ES-I3 (cell line): ENCODE results near the gene HLX.

Source experiments
- H3K36me3 ChIP-seq: 2 replicates; pipeline ENCODE4 v1.6.1; 2013; ENCODE audit warnings: mild to moderate bottlenecking, low read length, control low read depth, moderate library complexity; ENCODE audit not compliant: insufficient read depth
- H3K4me1 ChIP-seq: 2 replicates; pipeline ENCODE4 v1.6.1; 2013; ENCODE audit warnings: mild to moderate bottlenecking, control low read depth, low read length; ENCODE audit not compliant: insufficient read depth
- H3K9ac ChIP-seq: 2 replicates; pipeline ENCODE4 v1.6.1; 2013; ENCODE audit warnings: low read depth, mild to moderate bottlenecking, low read length, moderate library complexity
- H3K9me3 ChIP-seq: 2 replicates; pipeline ENCODE4 v1.6.1; 2013; ENCODE audit warnings: mild to moderate bottlenecking, low read length, moderate library complexity; ENCODE audit not compliant: control insufficient read depth, insufficient read depth

Gene HLX

DNA sequence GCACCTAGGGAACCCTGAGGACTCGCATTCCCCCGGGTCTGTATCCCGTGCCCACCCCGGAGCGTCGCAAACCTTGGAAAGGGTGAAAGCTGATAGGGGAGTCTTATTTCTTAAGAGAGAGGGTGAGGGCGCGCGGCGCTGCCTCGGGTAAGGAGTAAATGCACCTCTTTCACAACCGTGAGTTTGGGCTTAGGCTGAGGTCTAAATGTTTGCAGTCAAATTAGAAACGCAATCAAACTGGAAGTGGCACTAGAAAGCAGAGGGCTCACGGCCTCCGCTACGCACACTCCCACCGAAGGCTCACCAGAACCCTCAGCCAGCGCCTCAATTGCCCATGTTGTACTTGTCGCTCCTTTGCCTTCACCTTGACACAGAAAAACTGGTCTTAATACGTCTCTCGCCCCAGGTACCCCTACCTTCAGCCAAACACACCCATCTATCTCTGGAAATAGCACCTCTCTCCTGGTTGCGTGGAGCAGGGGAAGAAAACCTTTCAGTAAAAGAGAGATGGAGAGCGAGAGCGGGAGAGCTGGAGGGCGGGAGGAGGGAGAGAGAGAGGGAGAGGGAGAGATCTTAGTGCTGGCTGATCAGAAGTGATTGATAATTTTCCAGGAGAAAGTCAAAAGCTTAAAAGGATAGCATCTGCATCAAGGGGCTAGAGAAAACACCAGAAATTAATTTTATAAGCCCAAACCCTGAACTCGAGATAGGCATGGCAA lies 1.7 kb upstream of the HLX start:
- peak overlapping the region; percentile 55; the same call in 1 of the 2 replicates for H3K9ac ChIP-seq
- peaks cover 12% of the 10 kb centered on the region for H3K4me1 ChIP-seq
- H3K36me3 ChIP-seq, result no peaks in the 10 kb centered on the region
- no peaks in the 10 kb centered on the region for H3K9me3 ChIP-seq

- Histone ChIP-seq H3K9ac (peak overlapping the region; percentile 52; the same call in 1 of the 2 replicates), H3K4me1 (peaks cover 12% of the 10 kb centered on the region), H3K9me3 (no peaks in the 10 kb centered on the region), H3K36me3 (no peaks in the 10 kb centered on the region)
These were observed 810 bp upstream of the HLX start for GRCh38 chr1:220878191-220879075.

DNA sequence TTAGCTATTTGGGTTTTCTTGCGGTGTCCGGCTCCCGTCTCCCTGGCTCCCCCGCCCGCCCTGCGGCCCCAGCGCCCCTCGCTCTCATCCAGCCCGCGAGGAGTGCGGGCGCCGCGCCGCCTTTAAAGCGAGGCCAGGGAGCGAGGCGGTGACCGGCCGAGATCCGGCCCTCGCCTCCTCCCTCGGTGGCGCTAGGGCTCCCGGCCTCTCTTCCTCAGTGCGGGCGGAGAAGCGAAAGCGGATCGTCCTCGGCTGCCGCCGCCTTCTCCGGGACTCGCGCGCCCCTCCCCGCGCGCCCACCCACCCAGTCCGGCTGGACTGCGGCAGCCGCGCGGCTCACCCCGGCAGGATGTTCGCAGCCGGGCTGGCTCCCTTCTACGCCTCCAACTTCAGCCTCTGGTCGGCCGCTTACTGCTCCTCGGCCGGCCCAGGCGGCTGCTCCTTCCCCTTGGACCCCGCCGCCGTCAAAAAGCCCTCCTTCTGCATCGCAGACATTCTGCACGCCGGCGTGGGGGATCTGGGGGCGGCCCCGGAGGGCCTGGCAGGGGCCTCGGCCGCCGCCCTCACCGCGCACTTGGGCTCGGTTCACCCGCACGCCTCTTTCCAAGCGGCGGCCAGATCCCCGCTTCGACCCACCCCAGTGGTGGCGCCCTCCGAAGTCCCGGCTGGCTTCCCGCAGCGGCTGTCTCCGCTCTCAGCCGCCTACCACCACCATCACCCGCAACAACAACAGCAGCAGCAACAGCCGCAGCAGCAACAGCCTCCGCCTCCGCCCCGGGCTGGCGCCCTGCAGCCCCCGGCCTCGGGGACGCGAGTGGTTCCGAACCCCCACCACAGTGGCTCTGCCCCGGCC lies 492 bp downstream of the HLX start:
- H3K36me3 ChIP-seq, result no peaks in the 10 kb centered on the region
- no peaks in the 10 kb centered on the region for H3K9me3 ChIP-seq
- peak overlapping the region; percentile 52; the same call in 1 of the 2 replicates for H3K9ac ChIP-seq
- peaks cover 12% of the 10 kb centered on the region for H3K4me1 ChIP-seq

GRCh38 chr1:220880362-220880670 lies 1.1 kb downstream of the HLX start:
- Histone ChIP-seq H3K9ac (no peak overlapping the region; the same call in 1 of the 2 replicates), H3K4me1 (peaks cover 12% of the 10 kb centered on the region), H3K9me3 (no peaks in the 10 kb centered on the region), H3K36me3 (no peaks in the 10 kb centered on the region)

GRCh38 chr1:220880726-220881506 lies 1.7 kb downstream of the HLX start:
- Histone ChIP-seq H3K4me1 (peaks cover 11% of the 10 kb centered on the region), H3K9ac (peak overlapping the region; percentile 29; the same call in 1 of the 2 replicates), H3K9me3 (no peaks in the 10 kb centered on the region), H3K36me3 (no peaks in the 10 kb centered on the region)

- Histone ChIP-seq H3K36me3 (no peaks in the 10 kb centered on the region), H3K9ac (peak overlapping the region; percentile 2; the same call in 1 of the 2 replicates), H3K4me1 (peaks cover 8% of the 10 kb centered on the region), H3K9me3 (no peaks in the 10 kb centered on the region)
These were observed 3.0 kb downstream of the HLX start for GRCh38 chr1:220882061-220882891.

DNA sequence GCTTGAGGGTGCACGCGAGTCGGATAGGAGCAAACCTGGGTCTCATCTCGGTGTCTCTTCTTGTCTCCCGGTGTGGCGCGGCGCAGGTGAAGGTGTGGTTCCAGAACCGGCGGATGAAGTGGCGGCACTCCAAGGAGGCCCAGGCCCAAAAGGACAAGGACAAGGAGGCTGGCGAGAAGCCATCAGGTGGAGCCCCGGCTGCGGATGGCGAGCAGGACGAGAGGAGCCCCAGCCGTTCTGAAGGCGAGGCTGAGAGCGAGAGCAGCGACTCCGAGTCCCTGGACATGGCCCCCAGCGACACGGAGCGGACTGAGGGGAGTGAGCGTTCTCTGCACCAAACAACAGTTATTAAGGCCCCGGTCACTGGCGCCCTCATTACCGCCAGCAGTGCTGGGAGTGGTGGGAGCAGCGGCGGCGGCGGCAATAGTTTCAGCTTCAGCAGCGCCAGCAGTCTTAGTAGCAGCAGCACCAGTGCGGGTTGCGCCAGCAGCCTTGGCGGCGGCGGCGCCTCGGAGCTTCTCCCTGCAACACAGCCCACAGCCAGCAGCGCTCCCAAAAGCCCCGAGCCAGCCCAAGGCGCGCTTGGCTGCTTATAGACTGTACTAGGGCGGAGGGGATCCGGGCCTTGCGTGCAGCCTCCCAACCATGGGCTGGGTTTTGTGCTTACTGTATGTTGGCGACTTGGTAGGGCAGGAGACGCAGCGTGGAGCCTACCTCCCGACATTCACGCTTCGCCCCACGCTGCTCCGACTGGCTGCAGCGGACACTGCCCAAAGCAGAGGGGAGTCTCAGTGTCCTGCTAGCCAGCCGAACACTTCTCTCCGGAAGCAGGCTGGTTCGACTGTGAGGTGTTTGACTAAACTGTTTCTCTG lies 5.1 kb downstream of the HLX start:
- no peaks in the 10 kb centered on the region for H3K36me3 ChIP-seq
- H3K9me3 ChIP-seq, result no peaks in the 10 kb centered on the region
- peaks cover 4% of the 10 kb centered on the region for H3K4me1 ChIP-seq
- H3K9ac ChIP-seq, result peak overlapping the region; percentile 17; the same call in 1 of the 2 replicates

- Histone ChIP-seq H3K4me1 (peaks cover 4% of the 10 kb centered on the region), H3K36me3 (no peaks in the 10 kb centered on the region), H3K9me3 (no peaks in the 10 kb centered on the region), H3K9ac (peak overlapping the region; percentile 17; the same call in 1 of the 2 replicates)
These were observed 6.0 kb downstream of the HLX start for GRCh38 chr1:220884981-220885918.

- Histone ChIP-seq H3K9ac (no peak overlapping the region), H3K9me3 (no peaks in the 10 kb centered on the region), H3K36me3 (no peaks in the 10 kb centered on the region), H3K4me1 (peaks cover under 1% of the 10 kb centered on the region; the same call in 1 of the 2 replicates)
These were observed 6.7 kb downstream of the HLX start for GRCh38 chr1:220885971-220886370.

- Histone ChIP-seq H3K9me3 (no peaks in the 10 kb centered on the region), H3K4me1 (no peaks in the 10 kb centered on the region; the same call in 1 of the 2 replicates), H3K36me3 (no peaks in the 10 kb centered on the region), H3K9ac (no peak overlapping the region)
These were observed 7.4 kb downstream of the HLX start for GRCh38 chr1:220886470-220887201.

DNA sequence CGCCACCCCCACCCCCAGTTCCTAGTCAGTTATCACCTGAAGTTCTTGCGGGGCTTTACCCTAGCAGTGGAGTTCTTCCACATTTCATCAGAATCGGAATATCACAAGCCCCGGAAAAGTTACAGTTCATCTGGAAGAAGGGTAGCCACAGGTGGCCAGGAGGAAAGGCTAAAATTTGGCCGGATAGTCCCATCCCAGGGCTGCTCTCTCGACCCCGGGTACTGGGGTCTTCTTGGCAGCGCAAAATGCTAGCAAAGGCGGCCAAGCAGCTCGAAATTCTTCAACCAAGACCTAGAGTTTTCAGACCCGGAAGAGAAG lies 7.9 kb downstream of the HLX start:
- H3K36me3 ChIP-seq, result no peaks in the 10 kb centered on the region
- H3K9ac ChIP-seq, result no peak overlapping the region; the same call in 1 of the 2 replicates
- H3K4me1 ChIP-seq, result no peaks in the 10 kb centered on the region; the same call in 1 of the 2 replicates
- H3K9me3 ChIP-seq, result no peaks in the 10 kb centered on the region
